ENCODE results near the gene ENTPD7.

The ENTPD7 gene

GRCh38 chr10:99695761-99696160 is 36.5 kb downstream of the ENTPD7 start:
- DNase-seq (ENCODE audit: low spot score) = no peak
- no peak for TF ChIP-seq CTCF (IDR thresholded peaks at IDR 0.05; ENCODE audit: borderline replicate concordance, control extremely low read depth, extremely low read depth, insufficient read depth, missing control alignments)
- in situ Hi-C loops (cut with MboI; ENCODE audit: low sequenced_read_pairs, unreplicated experiment) = no loop called here

DNA sequence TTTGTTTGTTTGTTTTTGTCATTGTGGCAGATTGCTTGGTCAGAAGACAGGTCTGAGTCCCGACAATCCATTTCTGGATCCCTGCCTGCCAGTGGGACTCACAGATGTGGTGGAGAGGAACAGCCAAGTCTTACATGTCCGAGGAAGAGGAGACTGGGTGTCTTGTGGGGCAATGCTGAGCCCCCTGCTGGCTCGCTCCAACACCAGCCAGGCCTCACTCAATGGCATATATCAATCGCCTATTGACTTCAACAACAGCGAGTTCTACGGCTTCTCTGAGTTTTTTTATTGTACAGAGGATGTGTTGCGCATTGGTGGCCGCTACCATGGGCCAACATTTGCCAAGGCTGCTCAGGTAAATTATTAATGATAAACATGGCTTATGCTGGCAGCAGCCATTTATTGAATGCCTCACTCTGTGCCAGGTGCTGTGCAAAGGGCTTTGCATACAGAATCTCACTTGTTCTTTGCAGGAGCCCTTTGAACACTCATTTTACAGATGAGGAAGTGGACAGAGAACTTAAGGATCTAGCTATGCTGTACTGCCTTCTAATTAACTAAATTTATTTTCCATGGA is 39.3 kb downstream of the ENTPD7 start:
- in situ Hi-C loops (cut with MboI; ENCODE audit: low sequenced_read_pairs, unreplicated experiment) = no loop called here
- no peak for DNase-seq (ENCODE audit: low spot score)
- TF ChIP-seq CTCF (IDR thresholded peaks at IDR 0.05; ENCODE audit: borderline replicate concordance, control extremely low read depth, extremely low read depth, insufficient read depth, missing control alignments) = no peak

- no peak for DNase-seq (ENCODE audit: low spot score)
- in situ Hi-C loops (cut with MboI; ENCODE audit: low sequenced_read_pairs, unreplicated experiment) = loop anchor here (25.0 kb wide), 1 partner anchor 263 kb away; the partner anchor contains the start of gene GOT1
- TF ChIP-seq CTCF (IDR thresholded peaks at IDR 0.05; ENCODE audit: borderline replicate concordance, control extremely low read depth, extremely low read depth, insufficient read depth, missing control alignments) = no peak
These were observed 41.3 kb downstream of the ENTPD7 start for GRCh38 chr10:99700649-99701048.

DNA sequence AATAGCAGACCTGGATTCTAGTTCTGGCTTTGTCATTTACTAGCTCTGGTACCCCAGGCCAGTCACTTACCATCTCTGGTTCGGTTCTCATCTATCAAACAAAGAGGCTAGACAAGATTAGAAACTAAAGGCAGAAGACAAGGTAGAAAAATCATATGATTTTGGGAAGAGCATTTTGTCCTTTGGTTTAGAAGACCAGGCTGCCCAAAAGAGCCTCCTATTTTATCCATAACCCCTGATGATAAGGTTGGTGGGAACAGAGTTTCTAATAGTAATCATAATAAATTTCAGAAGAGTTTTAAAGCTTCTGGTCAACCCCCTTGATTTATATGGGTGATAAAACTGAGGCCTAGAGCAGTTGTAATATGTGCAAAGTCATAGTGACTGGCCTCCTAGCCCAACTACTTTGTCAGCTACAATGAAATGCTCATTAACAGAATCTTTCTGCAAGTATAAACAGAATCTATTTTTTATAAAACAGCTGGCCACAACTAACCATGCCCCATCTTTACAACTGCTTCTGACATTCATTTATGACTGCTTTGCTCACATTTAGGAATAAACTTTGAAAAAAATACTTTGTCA is 49.2 kb downstream of the ENTPD7 start:
- no peak for DNase-seq (ENCODE audit: low spot score)
- no peak for TF ChIP-seq CTCF (IDR thresholded peaks at IDR 0.05; ENCODE audit: borderline replicate concordance, control extremely low read depth, extremely low read depth, insufficient read depth, missing control alignments)
- in situ Hi-C loops (cut with MboI; ENCODE audit: low sequenced_read_pairs, unreplicated experiment) = loop anchor here (25.0 kb wide), 1 partner anchor 271 kb away; the partner anchor contains the start of gene GOT1

- no peak for TF ChIP-seq CTCF (IDR thresholded peaks at IDR 0.05; ENCODE audit: borderline replicate concordance, control extremely low read depth, extremely low read depth, insufficient read depth, missing control alignments)
- in situ Hi-C loops (cut with MboI; ENCODE audit: low sequenced_read_pairs, unreplicated experiment) = loop anchor here (25.0 kb wide), 1 partner anchor 272 kb away; the partner anchor contains the start of gene GOT1
- peak; percentile 38 for DNase-seq (ENCODE audit: low spot score)
These were observed 50.3 kb downstream of the ENTPD7 start for GRCh38 chr10:99709480-99710229.

DNA sequence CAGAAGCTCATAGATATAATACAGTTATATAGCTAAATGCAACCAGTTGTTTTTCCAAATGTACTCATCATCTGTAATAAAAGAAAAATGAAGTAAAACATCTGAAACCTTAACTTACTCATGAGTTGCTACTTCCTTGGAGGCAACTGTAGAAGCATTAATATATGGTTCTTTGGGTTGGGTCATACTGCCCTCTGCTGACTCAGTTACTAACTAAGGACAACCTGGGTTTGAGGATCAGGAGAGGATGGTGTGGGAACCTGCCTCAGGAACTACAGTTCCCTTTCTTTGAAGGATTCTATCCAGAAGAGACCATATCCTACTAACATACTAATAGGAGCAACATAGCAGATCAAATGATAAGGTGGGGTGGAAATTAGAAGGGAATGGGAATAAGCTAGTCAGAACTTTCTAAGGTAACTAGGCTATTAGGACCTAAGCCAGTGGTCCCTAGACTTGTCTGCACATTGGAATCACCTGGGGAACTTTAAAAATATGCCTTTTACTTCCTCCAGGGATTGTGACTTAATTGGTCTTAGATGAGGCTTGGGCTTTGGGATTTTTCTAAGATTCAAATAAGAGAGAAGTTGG is 51.9 kb downstream of the ENTPD7 start:
- in situ Hi-C loops (cut with MboI; ENCODE audit: low sequenced_read_pairs, unreplicated experiment) = loop anchor here (25.0 kb wide), 1 partner anchor 274 kb away; the partner anchor contains the start of gene GOT1
- peak; percentile 62 for TF ChIP-seq CTCF (IDR thresholded peaks at IDR 0.05; ENCODE audit: borderline replicate concordance, control extremely low read depth, extremely low read depth, insufficient read depth, missing control alignments)
- peak; percentile 48 for DNase-seq (ENCODE audit: low spot score)

All from GM13976 (cell line).